Ishikawa (cell line): Measurements from ENCODE around the gene DEPDC5.

Experiments
- CREB1 ChIP-seq: IDR thresholded peaks from 2 replicates; pipeline ENCODE4 v1.6.1; 2012; ENCODE audit warnings: low read depth
- EGR1 ChIP-seq: IDR thresholded peaks from 2 replicates; pipeline ENCODE4 v1.6.1; 2012
- EP300 ChIP-seq: IDR thresholded peaks from 2 replicates; pipeline ENCODE4 v1.6.1; 2012; ENCODE audit warnings: borderline replicate concordance
- FOXM1 ChIP-seq: IDR thresholded peaks from 2 replicates; pipeline ENCODE4 v1.6.1; 2012; ENCODE audit warnings: low read depth, borderline replicate concordance
- NFIC ChIP-seq: IDR thresholded peaks from 2 replicates; pipeline ENCODE4 v1.6.1; 2012
- RAD21 ChIP-seq: IDR thresholded peaks from 2 replicates; pipeline ENCODE4 v1.6.1; 2012; ENCODE audit warnings: low read depth
- TAF1 ChIP-seq: IDR thresholded peaks from 2 replicates; pipeline ENCODE4 v1.6.1; 2012; ENCODE audit warnings: low read depth, mild to moderate bottlenecking
- TCF12 ChIP-seq: IDR thresholded peaks from 2 replicates; pipeline ENCODE4 v1.6.1; 2012; ENCODE audit warnings: low read depth
- ZBTB7A ChIP-seq: IDR thresholded peaks from 2 replicates; pipeline ENCODE4 v1.6.1; 2012; ENCODE audit warnings: low read depth
- TF ChIP-seq, protein P1 (sequence below): IDR thresholded peaks from 2 replicates; pipeline ENCODE4 v1.6.1; 2012; ENCODE audit warnings: low read depth, mild to moderate bottlenecking
- TF ChIP-seq, protein P2 (sequence below): IDR thresholded peaks from 2 replicates; pipeline ENCODE4 v1.6.1; 2012

DNA sequence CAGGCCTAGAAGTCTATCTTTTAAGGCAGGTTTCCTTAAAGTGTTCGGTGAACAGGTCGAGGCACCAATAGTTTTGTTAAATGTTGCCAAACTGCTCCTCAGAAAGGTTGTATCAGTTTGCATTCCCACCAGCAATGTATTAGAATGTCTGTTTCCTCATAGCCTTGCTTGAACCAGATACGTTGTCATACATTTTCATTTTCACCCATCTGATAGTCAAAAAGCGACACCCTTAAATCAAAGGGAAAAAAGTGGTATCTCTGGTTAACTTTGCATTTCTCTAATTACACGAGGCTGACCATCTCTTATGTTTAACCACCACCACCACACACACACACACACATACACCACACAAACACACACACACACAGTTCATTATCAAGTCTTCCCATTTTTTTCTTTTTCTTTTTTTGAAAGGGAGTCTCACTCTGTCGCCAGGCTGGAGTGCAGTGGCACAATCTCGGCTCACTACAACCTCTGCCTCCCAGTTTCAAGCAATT lies 20.2 kb upstream of the DEPDC5 start:
- TF ChIP-seq, protein P1, sequence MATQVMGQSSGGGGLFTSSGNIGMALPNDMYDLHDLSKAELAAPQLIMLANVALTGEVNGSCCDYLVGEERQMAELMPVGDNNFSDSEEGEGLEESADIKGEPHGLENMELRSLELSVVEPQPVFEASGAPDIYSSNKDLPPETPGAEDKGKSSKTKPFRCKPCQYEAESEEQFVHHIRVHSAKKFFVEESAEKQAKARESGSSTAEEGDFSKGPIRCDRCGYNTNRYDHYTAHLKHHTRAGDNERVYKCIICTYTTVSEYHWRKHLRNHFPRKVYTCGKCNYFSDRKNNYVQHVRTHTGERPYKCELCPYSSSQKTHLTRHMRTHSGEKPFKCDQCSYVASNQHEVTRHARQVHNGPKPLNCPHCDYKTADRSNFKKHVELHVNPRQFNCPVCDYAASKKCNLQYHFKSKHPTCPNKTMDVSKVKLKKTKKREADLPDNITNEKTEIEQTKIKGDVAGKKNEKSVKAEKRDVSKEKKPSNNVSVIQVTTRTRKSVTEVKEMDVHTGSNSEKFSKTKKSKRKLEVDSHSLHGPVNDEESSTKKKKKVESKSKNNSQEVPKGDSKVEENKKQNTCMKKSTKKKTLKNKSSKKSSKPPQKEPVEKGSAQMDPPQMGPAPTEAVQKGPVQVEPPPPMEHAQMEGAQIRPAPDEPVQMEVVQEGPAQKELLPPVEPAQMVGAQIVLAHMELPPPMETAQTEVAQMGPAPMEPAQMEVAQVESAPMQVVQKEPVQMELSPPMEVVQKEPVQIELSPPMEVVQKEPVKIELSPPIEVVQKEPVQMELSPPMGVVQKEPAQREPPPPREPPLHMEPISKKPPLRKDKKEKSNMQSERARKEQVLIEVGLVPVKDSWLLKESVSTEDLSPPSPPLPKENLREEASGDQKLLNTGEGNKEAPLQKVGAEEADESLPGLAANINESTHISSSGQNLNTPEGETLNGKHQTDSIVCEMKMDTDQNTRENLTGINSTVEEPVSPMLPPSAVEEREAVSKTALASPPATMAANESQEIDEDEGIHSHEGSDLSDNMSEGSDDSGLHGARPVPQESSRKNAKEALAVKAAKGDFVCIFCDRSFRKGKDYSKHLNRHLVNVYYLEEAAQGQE = no peak
- TF ChIP-seq TCF12 (no peak), TAF1 (no peak), CREB1 (no peak), NFIC (no peak), EP300 (no peak), FOXM1 (no peak), ZBTB7A (no peak), EGR1 (no peak), RAD21 (no peak)
- TF ChIP-seq, protein P2, sequence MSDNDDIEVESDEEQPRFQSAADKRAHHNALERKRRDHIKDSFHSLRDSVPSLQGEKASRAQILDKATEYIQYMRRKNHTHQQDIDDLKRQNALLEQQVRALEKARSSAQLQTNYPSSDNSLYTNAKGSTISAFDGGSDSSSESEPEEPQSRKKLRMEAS = no peak
